Measurements from ENCODE around the gene TMEM185B.
"Not testable (repeated sequence)": the region's sequence is repeated elsewhere in the genome, so short reads cannot be mapped to it uniquely, and the experiment has no call there.

The TMEM185B gene

GRCh38 chr2:120199817-120200459 lies 23.3 kb downstream of the TMEM185B start:
- H3K4me1 Mint-ChIP-seq; H3K27me3 Mint-ChIP-seq; H3K4me3 Mint-ChIP-seq; ATAC-seq (ENCODE audit: low read depth); H3K27ac Mint-ChIP-seq; DNase-seq (ENCODE audit: low spot score in 2 of 2): not testable (repeated sequence)
- Mint-ChIP-seq H3K9me3 (peaks cover 11% of the 10 kb centered on the region), H3K36me3 (peaks cover 11% of the 10 kb centered on the region)

GRCh38 chr2:120195553-120195952 lies 27.6 kb downstream of the TMEM185B start:
- Mint-ChIP-seq H3K36me3 (peaks cover 20% of the 10 kb centered on the region), H3K9me3 (peaks cover 23% of the 10 kb centered on the region), H3K27me3 (no peaks in the 10 kb centered on the region), H3K4me3 (no peak overlapping the region), H3K4me1 (no peaks in the 10 kb centered on the region), H3K27ac (no peak overlapping the region)
- no peak for ATAC-seq (ENCODE audit: low read depth)
- no peak for DNase-seq (ENCODE audit: low spot score in 2 of 2)

- Mint-ChIP-seq H3K36me3 (peaks cover 15% of the 10 kb centered on the region), H3K27ac (no peak overlapping the region), H3K27me3 (no peaks in the 10 kb centered on the region), H3K4me3 (no peak overlapping the region), H3K9me3 (peaks cover 19% of the 10 kb centered on the region), H3K4me1 (no peaks in the 10 kb centered on the region)
- DNase-seq (ENCODE audit: low spot score in 2 of 2): no peak
- no peak for ATAC-seq (ENCODE audit: low read depth)
Measured at GRCh38 chr2:120192280-120192679, 30.9 kb downstream of the TMEM185B start.

GRCh38 chr2:120189189-120189588 lies 34.0 kb downstream of the TMEM185B start:
- Mint-ChIP-seq H3K36me3 (peaks cover 13% of the 10 kb centered on the region), H3K4me1 (no peaks in the 10 kb centered on the region), H3K9me3 (peaks cover 12% of the 10 kb centered on the region), H3K27me3 (no peaks in the 10 kb centered on the region), H3K4me3 (no peak overlapping the region), H3K27ac (no peak overlapping the region)
- ATAC-seq (ENCODE audit: low read depth) (no peak), DNase-seq (ENCODE audit: low spot score in 2 of 2) (no peak)

GRCh38 chr2:120182019-120182560 lies 41.1 kb downstream of the TMEM185B start:
- H3K27ac Mint-ChIP-seq: no peak overlapping the region
- H3K9me3 Mint-ChIP-seq: no peaks in the 10 kb centered on the region
- no peaks in the 10 kb centered on the region for H3K27me3 Mint-ChIP-seq
- peaks cover 26% of the 10 kb centered on the region for H3K4me1 Mint-ChIP-seq
- peak overlapping the region; percentile 16 for H3K4me3 Mint-ChIP-seq
- DNase-seq (ENCODE audit: low spot score in 2 of 2) (no peak), ATAC-seq (ENCODE audit: low read depth) (no peak)
- H3K36me3 Mint-ChIP-seq: peaks cover 6% of the 10 kb centered on the region

- Mint-ChIP-seq H3K4me3 (no peak overlapping the region), H3K27ac (no peak overlapping the region)
Measured at GRCh38 chr2:120180066-120180465, 43.1 kb downstream of the TMEM185B start.

GRCh38 chr2:120179396-120179795 lies 43.8 kb downstream of the TMEM185B start:
- Mint-ChIP-seq H3K9me3 (no peaks in the 10 kb centered on the region), H3K4me3 (no peak overlapping the region), H3K36me3 (peaks cover 3% of the 10 kb centered on the region), H3K4me1 (peaks cover 28% of the 10 kb centered on the region), H3K27ac (no peak overlapping the region), H3K27me3 (no peaks in the 10 kb centered on the region)
- no peak for ATAC-seq (ENCODE audit: low read depth)
- no peak for DNase-seq (ENCODE audit: low spot score in 2 of 2)

More at GRCh38 chr2:120180066-120180465, 43.1 kb downstream of the TMEM185B start:
- Mint-ChIP-seq H3K4me1 (peaks cover 28% of the 10 kb centered on the region), H3K36me3 (peaks cover 3% of the 10 kb centered on the region), H3K9me3 (no peaks in the 10 kb centered on the region), H3K27me3 (no peaks in the 10 kb centered on the region)
- no peak for DNase-seq (ENCODE audit: low spot score in 2 of 2)
- no peak for ATAC-seq (ENCODE audit: low read depth)

GRCh38 chr2:120177973-120178372 lies 45.2 kb downstream of the TMEM185B start:
- Mint-ChIP-seq H3K4me1 (peaks cover 21% of the 10 kb centered on the region), H3K4me3 (peak overlapping the region; percentile 62), H3K9me3 (no peaks in the 10 kb centered on the region), H3K27me3 (no peaks in the 10 kb centered on the region), H3K27ac (peak overlapping the region; percentile 49), H3K36me3 (no peaks in the 10 kb centered on the region)
- ATAC-seq (ENCODE audit: low read depth): no peak
- DNase-seq (ENCODE audit: low spot score in 2 of 2): no peak

GRCh38 chr2:120177001-120177621 lies 46.1 kb downstream of the TMEM185B start:
- Mint-ChIP-seq H3K4me3 (peak overlapping the region; percentile 97), H3K9me3 (no peaks in the 10 kb centered on the region), H3K27ac (peak overlapping the region; percentile 89), H3K27me3 (no peaks in the 10 kb centered on the region), H3K4me1 (peaks cover 18% of the 10 kb centered on the region), H3K36me3 (no peaks in the 10 kb centered on the region)
- peak; percentile 90 for ATAC-seq (ENCODE audit: low read depth)
- DNase-seq (ENCODE audit: low spot score in 2 of 2): peak; percentile 80 to 83

- ATAC-seq (ENCODE audit: low read depth): no peak
- H3K9me3 Mint-ChIP-seq: no peaks in the 10 kb centered on the region
- H3K27me3 Mint-ChIP-seq: no peaks in the 10 kb centered on the region
- H3K4me1 Mint-ChIP-seq: peaks cover 14% of the 10 kb centered on the region
- no peak overlapping the region for H3K4me3 Mint-ChIP-seq
- no peaks in the 10 kb centered on the region for H3K36me3 Mint-ChIP-seq
- no peak for DNase-seq (ENCODE audit: low spot score in 2 of 2)
- peak overlapping the region; percentile 89 for H3K27ac Mint-ChIP-seq
Measured at GRCh38 chr2:120176526-120176925, 46.7 kb downstream of the TMEM185B start.

GRCh38 chr2:120174963-120175581 lies 48.1 kb downstream of the TMEM185B start:
- Mint-ChIP-seq H3K27me3 (no peaks in the 10 kb centered on the region), H3K4me3 (no peak overlapping the region), H3K9me3 (no peaks in the 10 kb centered on the region), H3K36me3 (peaks cover 2% of the 10 kb centered on the region), H3K4me1 (peaks cover 14% of the 10 kb centered on the region), H3K27ac (no peak overlapping the region)
- ATAC-seq (ENCODE audit: low read depth) (no peak), DNase-seq (ENCODE audit: low spot score in 2 of 2) (peak in 1 of 2 donors; percentile 43)
